Daoy (cell line): ENCODE results near the gene NR5A2. TPM values are rescaled to one million over a fixed set of nuclear protein-coding genes. Genes with fewer than 3 reads are reported as not detected.

ENCODE experiments used
- DNase-seq: peaks from one replicate; pipeline ENCODE4 v3.0.0-alpha.2; 2015; ENCODE audit warnings: low read depth
- total RNA-seq: library from RNA; depleted of rRNA; stranded (reverse); fragments of >200 nt; shearing (Covaris generic); gene quantifications from 2 replicates; pipeline ENCODE4 v1.2.3, GENCODE V29; 2014; rRNA removed

The NR5A2 gene
- 0.18 and 0.23 TPM in 2 replicates for total RNA-seq

- no peak for DNase-seq
Measured at GRCh38 chr1:200027264-200027823, at the start of gene NR5A2. Gene NR5A2, plus strand, starts transcription at chr1:200027710. Its CDS starts 138 bp downstream, at chr1:200027848.

GRCh38 chr1:199978408-199978940 is 49.0 kb upstream of the NR5A2 start:
- DNase-seq = no peak

GRCh38 chr1:199979071-199979470 is 48.4 kb upstream of the NR5A2 start:
- no peak for DNase-seq

GRCh38 chr1:199981584-199981983 is 45.9 kb upstream of the NR5A2 start:
- no peak for DNase-seq

- no peak for DNase-seq
Measured at GRCh38 chr1:199982606-199983005, 44.9 kb upstream of the NR5A2 start.

GRCh38 chr1:199983531-199983930 is 44.0 kb upstream of the NR5A2 start:
- no peak for DNase-seq

GRCh38 chr1:199995096-199995685 is 32.3 kb upstream of the NR5A2 start:
- DNase-seq = no peak

GRCh38 chr1:200005165-200005564 is 22.3 kb upstream of the NR5A2 start:
- peak; percentile 47 for DNase-seq

- DNase-seq = no peak
Measured at GRCh38 chr1:200006711-200007110, 20.8 kb upstream of the NR5A2 start.

GRCh38 chr1:200015811-200016210 is 11.7 kb upstream of the NR5A2 start:
- no peak for DNase-seq

- no peak for DNase-seq
Measured at GRCh38 chr1:200021577-200022238, 5.8 kb upstream of the NR5A2 start.

GRCh38 chr1:200022239-200022804 is 5.2 kb upstream of the NR5A2 start:
- DNase-seq = no peak

- no peak for DNase-seq
Measured at GRCh38 chr1:200028586-200029034, 1.1 kb downstream of the NR5A2 start.

GRCh38 chr1:200029035-200029821 is 1.7 kb downstream of the NR5A2 start:
- peak; percentile 77 for DNase-seq

GRCh38 chr1:200029822-200030152 is 2.3 kb downstream of the NR5A2 start:
- no peak for DNase-seq

GRCh38 chr1:200030791-200031190 is 3.3 kb downstream of the NR5A2 start:
- no peak for DNase-seq

GRCh38 chr1:200033511-200034261 is 6.2 kb downstream of the NR5A2 start:
- DNase-seq = no peak

GRCh38 chr1:200034262-200034557 is 6.7 kb downstream of the NR5A2 start:
- no peak for DNase-seq

- peak; percentile 50 for DNase-seq
Measured at GRCh38 chr1:200034761-200035396, 7.4 kb downstream of the NR5A2 start.

GRCh38 chr1:200035397-200035955 is 8.0 kb downstream of the NR5A2 start:
- DNase-seq = no peak
